Measurements from ENCODE around the gene ALKBH5. TPM values are rescaled to one million over a fixed set of nuclear protein-coding genes. Genes with fewer than 3 reads are reported as not detected.
A peak's percentile ranks its signal among the peaks of the same experiment; 100 is the strongest.

The ALKBH5 gene
- total RNA-seq, 6 experiments from 2014 or later, result 57.5 to 71.8 (median 66.1) TPM

- H3K4me1 ChIP-seq, result peaks cover 0 to 8% (median 0%) of the 10 kb centered on the region in 4 donors
- ATAC-seq, result no peak
- no peak for TF ChIP-seq POLR2A (IDR thresholded peaks at IDR 0.05)
- H3K4me3 ChIP-seq, result no peak overlapping the region
- DNase-seq, result no peak
- H3K9me3 ChIP-seq, result no peaks in the 10 kb centered on the region
- intact Hi-C loops (cut with DNase I), result loop anchor here in 1 of 2 donors (10.0 kb wide), 1 partner anchor 64 kb away; the partner anchor contains the start of genes SMCR8 and TOP3A
- WGBS (ENCODE audit: insufficient coverage, low coverage, low lambda C conversion rate, missing lambda C conversion rate), result 76% methylated on average over 6 of the region's 14 CpGs
- no peaks in the 10 kb centered on the region for H3K27me3 ChIP-seq
- peaks cover 7 to 90% (median 35%) of the 10 kb centered on the region in 4 donors for H3K36me3 ChIP-seq
- no peak overlapping the region for H3K27ac ChIP-seq
Measured at GRCh38 chr17:18250708-18251107, 67.1 kb downstream of the ALKBH5 start.

- no peaks in the 10 kb centered on the region for H3K9me3 ChIP-seq
- DNase-seq, result no peak
- H3K36me3 ChIP-seq, result peaks cover 3 to 91% (median 30%) of the 10 kb centered on the region in 4 donors
- WGBS (ENCODE audit: insufficient coverage, low coverage, low lambda C conversion rate, missing lambda C conversion rate), result 80% methylated on average over 6 of the region's 15 CpGs
- ATAC-seq, result no peak
- TF ChIP-seq CTCF (IDR thresholded peaks at IDR 0.05), result no peak
- no peak for TF ChIP-seq POLR2A (IDR thresholded peaks at IDR 0.05)
- H3K4me1 ChIP-seq, result peaks cover 0 to 8% (median 0%) of the 10 kb centered on the region in 4 donors
- H3K27me3 ChIP-seq, result no peaks in the 10 kb centered on the region
- H3K27ac ChIP-seq, result no peak overlapping the region
- no peak overlapping the region for H3K4me3 ChIP-seq
- intact Hi-C loops (cut with DNase I), result loop anchor here in 1 of 2 donors (10.0 kb wide), 1 partner anchor 64 kb away; the partner anchor contains the start of genes SMCR8 and TOP3A
Measured at GRCh38 chr17:18251204-18251603, 67.6 kb downstream of the ALKBH5 start.

GRCh38 chr17:18252160-18252559 is 68.5 kb downstream of the ALKBH5 start:
- no peak for ATAC-seq
- H3K36me3 ChIP-seq, result peaks cover 0 to 84% (median 28%) of the 10 kb centered on the region in 4 donors
- H3K4me3 ChIP-seq, result no peak overlapping the region
- TF ChIP-seq CTCF (IDR thresholded peaks at IDR 0.05) (no peak), POLR2A (IDR thresholded peaks at IDR 0.05) (no peak)
- WGBS (ENCODE audit: insufficient coverage, low coverage, low lambda C conversion rate, missing lambda C conversion rate), result no CpG with 5 or more reads among the region's 5 CpGs
- intact Hi-C loops (cut with DNase I), result loop anchor here in 1 of 2 donors (10.0 kb wide), 1 partner anchor 63 kb away; the partner anchor contains the start of genes SMCR8 and TOP3A
- no peaks in the 10 kb centered on the region for H3K27me3 ChIP-seq
- DNase-seq, result no peak
- no peaks in the 10 kb centered on the region for H3K9me3 ChIP-seq
- H3K4me1 ChIP-seq, result peaks cover 0 to 12% (median 4%) of the 10 kb centered on the region in 4 donors
- H3K27ac ChIP-seq, result no peak overlapping the region

- DNase-seq, result peak in 1 of 3 donors; percentile 72
- Histone ChIP-seq H3K36me3 (peaks cover 0 to 73% (median 23%) of the 10 kb centered on the region in 4 donors), H3K9me3 (no peaks in the 10 kb centered on the region), H3K4me3 (no peak overlapping the region), H3K27ac (no peak overlapping the region), H3K27me3 (no peaks in the 10 kb centered on the region), H3K4me1 (peaks cover 0 to 18% (median 6%) of the 10 kb centered on the region in 4 donors)
- ATAC-seq, result peak in 1 of 4 donors; percentile 55
- no peak for TF ChIP-seq POLR2A (IDR thresholded peaks at IDR 0.05)
- no peak for TF ChIP-seq CTCF (IDR thresholded peaks at IDR 0.05)
- intact Hi-C loops (cut with DNase I), result loop anchor here in 1 of 2 donors (10.0 kb wide), 1 partner anchor 61 kb away; the partner anchor contains the start of genes SMCR8 and TOP3A
- WGBS (ENCODE audit: insufficient coverage, low coverage, low lambda C conversion rate, missing lambda C conversion rate), result no CpG with 5 or more reads among the region's 16 CpGs
Measured at GRCh38 chr17:18253187-18253884, 69.7 kb downstream of the ALKBH5 start.
